Aorta (tissue), 5 donors: ENCODE measurements around the gene CYTH3. TPM values are rescaled to one million over a fixed set of nuclear protein-coding genes. Genes with fewer than 3 reads are reported as not detected.

ENCODE experiments used
- ATAC-seq: fragments of 200-7000 bp; cut with Tn5 transposase; one replicate; pipeline ENCODE4 v1.9.1; 2022; ENCODE audit warnings: moderate library complexity; ENCODE audit not compliant: low FRiP score
- DNase-seq, 2 donors: peaks; one replicate each; pipeline ENCODE4 v3.0.0-alpha.2; 2020
- H3K27ac ChIP-seq, 2 donors: one replicate each; pipeline ENCODE4 v1.5.1; 2013; ENCODE audit warnings: low read length in 2 of 2, mild to moderate bottlenecking in 2 of 2, moderate library complexity in 2 of 2, control low read depth in 1 of 2, inconsistent platforms in 1 of 2, low read depth in 1 of 2
- H3K27me3 ChIP-seq, 2 donors: one replicate each; pipeline ENCODE4 v1.6.1; 2013; ENCODE audit warnings: control low read depth in 1 of 2, low read length in 1 of 2, mild to moderate bottlenecking in 1 of 2, moderate library complexity in 1 of 2; ENCODE audit not compliant: insufficient read depth in 2 of 2, control insufficient read depth in 1 of 2
- H3K36me3 ChIP-seq, 2 donors: one replicate each; pipeline ENCODE4 v1.6.1; 2013; ENCODE audit warnings: control low read depth in 1 of 2, low read length in 1 of 2, mild to moderate bottlenecking in 1 of 2; ENCODE audit not compliant: insufficient read depth in 2 of 2, control insufficient read depth in 1 of 2
- H3K4me1 ChIP-seq, 2 donors: one replicate each; pipeline ENCODE4 v1.6.1; 2013; ENCODE audit warnings: low read length in 2 of 2, control low read depth in 1 of 2, mild to moderate bottlenecking in 1 of 2, moderate library complexity in 1 of 2; ENCODE audit not compliant: insufficient read depth in 2 of 2, control insufficient read depth in 1 of 2
- H3K4me3 ChIP-seq, 2 donors: one replicate each; pipeline ENCODE4 v1.5.1; 2013; ENCODE audit warnings: low read length in 2 of 2, control low read depth in 1 of 2, mild to moderate bottlenecking in 1 of 2
- H3K9me3 ChIP-seq: one replicate; pipeline ENCODE4 v1.6.1; 2013; ENCODE audit warnings: mild to moderate bottlenecking, low read length; ENCODE audit not compliant: control insufficient read depth
- WGBS, 2 donors: extraction: QIAGEN DNeasy Blood & Tissue Kit; methylation state at CpG; one replicate each; pipeline ENCODE4 v1.1.7; 2013; 5-methylcytosine and 5-hydroxymethylcytosine counted together
- intact Hi-C, 2 donors: fragments of 100-400 bp; cut with DNase I; formaldehyde crosslinking; loops; one replicate each; pipeline versions ENCODE4 v1.14.2 to v1.15.0; 2022
- polyA plus RNA-seq, 2 donors: library from polyadenylated mRNA; stranded (reverse); fragments of 200-250 nt; gene quantifications; one replicate each; pipeline ENCODE4 v1.2.3, GENCODE V29; 2013
- total RNA-seq, 2 donors: library from RNA; stranded (reverse); fragmentation: NEBNext Ultra II Directional; extraction: Animal tissue kit (Norgen Biotek cat#: 25700); gene quantifications; one replicate each; pipeline ENCODE4 v1.2.1, GENCODE V29; 2021
- donor health status: healthy with polysubstance abuse.
- donor health status: Bipolar disorder and iron deficiency.
- donor health status: DM: no; HTN: no; CAD: no.
- donor health status: DM: no; HTN: no; CAD: no.
- donor health status: DM: yes; HTN: yes; CAD: no.

Gene CYTH3
- total and polyA plus RNA-seq, 4 donors = 20.2 to 63.7 (median 49.0) TPM

GRCh38 chr7:6148724-6149360 is 123.6 kb downstream of the CYTH3 start:
- H3K4me3 ChIP-seq = no peak overlapping the region
- 77 to 79% methylated on average over 20 of the region's 20 CpGs for WGBS, 2 donors
- DNase-seq = no peak
- H3K27me3 ChIP-seq = no peaks in the 10 kb centered on the region
- H3K9me3 ChIP-seq = no peaks in the 10 kb centered on the region
- H3K4me1 ChIP-seq = no peaks in the 10 kb centered on the region
- no peak overlapping the region for H3K27ac ChIP-seq
- H3K36me3 ChIP-seq = peaks cover 3 to 7% of the 10 kb centered on the region in 2 donors
- ATAC-seq = no peak
- intact Hi-C loops = no loop called here

DNA sequence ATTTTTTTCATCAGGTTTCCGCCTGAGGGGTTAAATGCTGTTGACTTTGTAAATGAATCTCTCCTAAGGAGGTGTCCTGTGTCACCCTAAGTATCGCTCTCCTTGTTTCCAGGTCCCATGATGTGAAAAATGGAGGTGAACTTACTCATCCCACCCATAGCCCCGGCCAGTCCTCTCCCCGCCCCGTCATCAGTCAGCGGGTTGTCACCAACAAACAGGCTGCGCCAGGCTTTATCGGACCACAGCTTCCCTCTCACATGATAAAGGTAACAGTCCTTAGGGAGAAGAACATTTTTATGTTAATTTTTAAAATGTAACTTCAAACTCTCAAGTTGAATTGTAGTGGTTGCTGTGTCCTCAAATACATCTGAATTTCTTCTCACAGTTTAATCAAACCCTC is 124.8 kb downstream of the CYTH3 start:
- DNase-seq (no peak), ATAC-seq (no peak)
- intact Hi-C loops = no loop called here
- Histone ChIP-seq H3K9me3 (no peaks in the 10 kb centered on the region), H3K4me1 (no peaks in the 10 kb centered on the region), H3K27me3 (no peaks in the 10 kb centered on the region), H3K4me3 (no peak overlapping the region), H3K27ac (no peak overlapping the region), H3K36me3 (peaks cover 3 to 7% of the 10 kb centered on the region in 2 donors)
- 91 to 92% methylated on average over 8 of the region's 8 CpGs for WGBS, 2 donors

DNA sequence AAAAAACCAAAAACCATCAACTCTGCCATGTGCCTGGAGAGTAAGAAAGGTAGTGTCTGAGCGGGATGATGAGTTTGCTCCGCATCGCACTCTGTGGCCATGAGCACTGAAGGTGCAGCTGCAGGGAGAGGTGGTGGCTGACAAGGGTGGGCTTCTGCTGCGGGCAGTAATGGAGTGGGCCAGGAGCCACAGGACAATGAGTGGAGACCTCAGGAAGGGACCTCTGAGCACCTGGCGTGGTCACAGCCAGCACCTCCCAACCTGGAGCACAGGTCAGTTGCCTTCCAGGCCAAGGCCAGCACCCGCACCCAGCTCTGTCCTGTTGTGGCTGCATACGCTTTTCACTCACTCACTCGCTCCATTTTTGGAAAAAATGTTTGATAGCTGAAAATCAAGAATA is 125.8 kb downstream of the CYTH3 start:
- WGBS, 2 donors = 93 to 95% methylated on average over 8 of the region's 8 CpGs
- no peak overlapping the region for H3K4me3 ChIP-seq
- no peaks in the 10 kb centered on the region for H3K9me3 ChIP-seq
- H3K27ac ChIP-seq = no peak overlapping the region
- intact Hi-C loops = no loop called here
- DNase-seq (no peak), ATAC-seq (no peak)
- no peaks in the 10 kb centered on the region for H3K4me1 ChIP-seq
- peaks cover 3 to 7% of the 10 kb centered on the region in 2 donors for H3K36me3 ChIP-seq
- no peaks in the 10 kb centered on the region for H3K27me3 ChIP-seq

- Histone ChIP-seq H3K27me3 (no peaks in the 10 kb centered on the region), H3K27ac (no peak overlapping the region), H3K9me3 (no peaks in the 10 kb centered on the region), H3K4me3 (no peak overlapping the region), H3K36me3 (peaks cover 3 to 7% of the 10 kb centered on the region in 2 donors), H3K4me1 (no peaks in the 10 kb centered on the region)
- intact Hi-C loops = no loop called here
- DNase-seq (no peak), ATAC-seq (no peak)
- 67 to 69% methylated on average over 8 of the region's 8 CpGs for WGBS, 2 donors
Measured at GRCh38 chr7:6143997-6144396, 128.4 kb downstream of the CYTH3 start.

- intact Hi-C loops = no loop called here
- no peaks in the 10 kb centered on the region for H3K27me3 ChIP-seq
- H3K36me3 ChIP-seq = peaks cover 0 to 2% of the 10 kb centered on the region in 2 donors
- no peaks in the 10 kb centered on the region for H3K9me3 ChIP-seq
- 91 to 93% methylated on average over 16 of the region's 16 CpGs for WGBS, 2 donors
- H3K27ac ChIP-seq = no peak overlapping the region
- no peak for DNase-seq
- no peak overlapping the region for H3K4me3 ChIP-seq
- ATAC-seq = no peak
- H3K4me1 ChIP-seq = no peaks in the 10 kb centered on the region
Measured at GRCh38 chr7:6142871-6143380, 129.5 kb downstream of the CYTH3 start.

DNA sequence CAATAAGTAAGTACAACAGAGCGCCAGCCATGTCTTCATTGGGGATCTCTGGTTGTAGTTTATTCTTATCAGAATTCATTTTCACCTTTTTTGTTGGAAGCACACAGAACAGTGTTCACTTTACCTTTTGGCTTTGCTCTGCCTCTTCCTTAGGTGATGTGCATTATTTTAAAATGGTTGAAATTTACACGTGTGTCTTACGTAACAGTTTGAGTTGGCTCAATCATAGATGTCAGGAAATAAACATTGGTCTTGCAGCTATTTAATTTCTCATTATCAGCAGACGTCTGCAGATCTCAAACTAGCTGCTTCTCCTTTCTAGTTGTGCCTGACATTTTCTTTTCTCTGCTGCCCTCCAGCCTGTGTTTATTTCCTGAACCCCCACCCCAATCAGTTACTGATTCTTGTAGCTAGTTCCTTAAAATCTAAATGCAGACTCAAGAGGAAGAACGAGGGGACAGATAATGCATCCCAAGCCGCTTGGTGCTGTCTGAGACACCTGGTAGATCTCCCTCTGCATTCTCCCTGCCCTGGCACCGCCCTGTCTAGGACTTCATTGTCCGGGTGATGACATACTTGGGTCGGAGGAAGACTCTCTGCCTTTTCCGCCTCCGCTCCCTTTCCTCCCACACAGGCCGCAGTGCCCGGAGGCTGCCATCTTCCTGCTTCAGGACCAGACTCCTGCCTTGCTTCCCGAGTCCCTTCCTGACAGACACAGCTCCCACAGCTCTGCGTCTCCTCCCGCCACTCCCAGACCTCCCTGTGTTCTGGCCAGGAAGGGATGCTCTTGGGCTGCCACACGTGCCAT is 133.0 kb downstream of the CYTH3 start:
- DNase-seq (no peak), ATAC-seq (no peak)
- intact Hi-C loops = no loop called here
- Histone ChIP-seq H3K27me3 (no peaks in the 10 kb centered on the region), H3K4me3 (no peak overlapping the region), H3K36me3 (peaks cover 0 to 2% of the 10 kb centered on the region in 2 donors), H3K9me3 (no peaks in the 10 kb centered on the region), H3K4me1 (no peaks in the 10 kb centered on the region), H3K27ac (no peak overlapping the region)
- WGBS, 2 donors = 81 to 84% methylated on average over 17 of the region's 17 CpGs

DNA sequence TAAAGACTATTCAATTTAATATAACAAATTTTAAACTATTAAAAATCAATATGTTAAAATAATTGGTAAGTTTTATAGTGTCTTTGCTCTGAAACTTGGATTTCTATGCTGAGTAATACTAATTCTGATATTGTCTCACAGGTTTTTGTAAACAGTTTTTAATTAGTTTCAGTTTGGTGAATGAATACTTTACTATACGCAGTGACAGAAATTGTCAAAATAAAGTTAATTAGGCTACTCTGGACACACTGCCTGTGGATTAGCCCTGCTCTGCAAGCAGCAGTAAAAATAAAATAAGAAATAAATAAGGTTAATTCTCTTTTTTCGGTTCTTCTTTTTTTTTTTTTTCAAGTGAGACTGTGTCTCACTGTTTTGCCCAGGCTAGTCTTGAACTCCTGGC is 135.9 kb downstream of the CYTH3 start:
- Histone ChIP-seq H3K4me1 (no peaks in the 10 kb centered on the region), H3K9me3 (no peaks in the 10 kb centered on the region), H3K27ac (no peak overlapping the region), H3K36me3 (peaks cover 0 to 2% of the 10 kb centered on the region in 2 donors), H3K27me3 (no peaks in the 10 kb centered on the region), H3K4me3 (no peak overlapping the region)
- ATAC-seq = no peak
- WGBS, 2 donors = 87 to 88% methylated on average over 2 of the region's 2 CpGs
- intact Hi-C loops = no loop called here
- DNase-seq = no peak

DNA sequence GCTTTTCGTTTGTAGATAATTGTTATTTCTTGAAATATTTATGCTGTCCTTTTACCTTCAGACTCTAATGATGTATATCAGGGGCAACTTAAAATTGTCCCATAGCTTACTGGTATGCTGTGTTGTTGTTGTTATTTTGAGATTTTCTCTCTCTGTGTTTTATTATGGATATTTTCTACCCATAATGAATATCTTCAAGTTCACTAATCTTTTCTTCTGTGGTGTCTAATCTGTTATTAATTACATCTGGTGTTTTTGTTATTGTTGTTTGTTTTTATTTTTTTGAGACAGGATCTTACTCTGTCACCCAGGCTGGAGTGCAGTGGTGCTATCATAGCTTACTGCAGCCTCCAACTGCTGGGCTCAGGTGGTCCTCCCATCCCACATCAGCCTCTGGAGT is 139.2 kb downstream of the CYTH3 start:
- Histone ChIP-seq H3K36me3 (no peaks in the 10 kb centered on the region), H3K4me1 (no peaks in the 10 kb centered on the region), H3K27ac (no peak overlapping the region), H3K27me3 (no peaks in the 10 kb centered on the region), H3K4me3 (no peak overlapping the region), H3K9me3 (no peaks in the 10 kb centered on the region)
- intact Hi-C loops = no loop called here
- DNase-seq (no peak), ATAC-seq (no peak)
- 91 to 100% methylated on average over 1 of the region's 1 CpG for WGBS, 2 donors
